Naive B cell (primary cell): ENCODE results near the gene TACC2. TPM values are rescaled to one million over a fixed set of nuclear protein-coding genes. Genes with fewer than 3 reads are reported as not detected.
A peak's percentile ranks its signal among the peaks of the same experiment; 100 is the strongest.

ENCODE experiments used
- ATAC-seq, 2 donors: fragments of 150-1000 bp; cut with Tn5 transposase; 2 replicates each; pipeline ENCODE4 v1.10.0; 2021; ENCODE audit warnings: low read depth in 2 of 2, mild to moderate bottlenecking in 2 of 2, moderate library complexity in 2 of 2
- DNase-seq: peaks from one replicate; pipeline ENCODE4 v3.0.0; 2022
- H3K27ac Mint-ChIP-seq, 6 donors: one replicate each; pipeline ENCODE4 v1.8.0; 2020 to 2022; ENCODE audit warnings: mild to moderate bottlenecking in 6 of 6, mixed read lengths in 6 of 6, moderate library complexity in 5 of 6, inconsistent platforms in 2 of 6
- H3K27me3 Mint-ChIP-seq, 3 donors: one replicate each; pipeline ENCODE4 v1.8.0; 2021 to 2022; ENCODE audit warnings: mixed read lengths in 3 of 3, mild to moderate bottlenecking in 1 of 3
- H3K36me3 Mint-ChIP-seq, 2 donors: one replicate each; pipeline ENCODE4 v1.8.0; 2020 to 2022; ENCODE audit warnings: mixed read lengths in 2 of 2, inconsistent platforms in 1 of 2, mild to moderate bottlenecking in 1 of 2
- H3K4me1 Mint-ChIP-seq, 3 donors: one replicate each; pipeline ENCODE4 v1.8.0; 2020 to 2022; ENCODE audit warnings: mixed read lengths in 3 of 3, inconsistent platforms in 1 of 3, mild to moderate bottlenecking in 1 of 3, moderate library complexity in 1 of 3
- H3K4me3 Mint-ChIP-seq, 8 donors: one replicate each; pipeline ENCODE4 v1.8.0; 2020 to 2022; ENCODE audit warnings: mild to moderate bottlenecking in 8 of 8, mixed read lengths in 8 of 8, moderate library complexity in 8 of 8, inconsistent platforms in 2 of 8
- H3K9me3 Mint-ChIP-seq, 7 donors: one replicate each; pipeline ENCODE4 v1.8.0; 2020 to 2022; ENCODE audit warnings: mixed read lengths in 7 of 7, mild to moderate bottlenecking in 5 of 7, inconsistent platforms in 2 of 7, moderate library complexity in 1 of 7
- polyA plus RNA-seq, 6 donors: library from polyadenylated mRNA; unstranded; fragments of 300-500 nt; fragmentation: Illumina TruSeq; gene quantifications; one replicate each; pipeline ENCODE4 v1.2.3, GENCODE V29; 2021; ENCODE audit warnings: low read depth in 6 of 6

TACC2 gene
- polyA plus RNA-seq, 6 donors from 2014 or later: not detected

DNA sequence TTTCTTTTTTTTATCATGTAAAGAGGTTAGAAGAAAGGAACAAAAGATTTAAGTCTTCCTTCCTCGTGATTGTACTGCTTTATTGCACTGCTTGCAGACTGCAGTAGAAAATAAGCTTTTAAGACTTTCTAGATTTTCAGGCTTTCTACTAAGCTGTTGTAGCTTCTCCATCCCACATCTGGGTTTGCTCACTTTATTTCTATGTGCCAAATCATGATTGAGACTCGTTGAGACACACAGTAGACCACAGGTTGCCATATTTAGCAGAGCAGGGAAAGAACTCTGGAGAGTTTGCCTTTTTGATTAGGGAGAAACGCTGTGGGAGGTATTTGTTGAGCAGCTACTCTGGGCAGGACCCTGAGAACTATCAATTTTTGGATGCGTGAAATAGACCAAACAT lies 192.9 kb downstream of the TACC2 start:
- DNase-seq (no peak), ATAC-seq (no peak)
- Mint-ChIP-seq H3K4me1 (no peaks in the 10 kb centered on the region), H3K9me3 (peaks cover 0 to 2% (median 0%) of the 10 kb centered on the region in 7 donors), H3K27ac (no peak overlapping the region), H3K4me3 (no peak overlapping the region), H3K27me3 (peaks cover 4 to 11% (median 9%) of the 10 kb centered on the region in 3 donors), H3K36me3 (no peaks in the 10 kb centered on the region)

DNA sequence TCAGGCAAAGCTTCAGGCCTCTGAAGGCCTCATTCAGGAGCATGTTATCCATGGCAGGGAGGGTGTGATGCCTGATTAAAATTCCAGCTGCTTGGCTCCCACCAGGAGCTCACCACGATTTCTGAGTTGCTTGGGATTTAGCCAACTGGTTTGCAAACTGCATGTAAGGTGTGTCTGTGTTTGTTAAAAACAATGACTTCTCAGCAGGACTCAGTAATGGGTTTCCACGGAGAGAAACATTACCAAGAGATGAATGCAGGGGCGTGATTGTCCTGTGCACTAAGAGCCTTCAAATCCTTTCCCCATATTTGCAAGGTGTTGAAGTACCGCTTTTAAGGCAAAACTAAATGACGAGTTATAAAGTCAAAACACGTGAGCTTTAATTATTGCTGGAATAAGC lies 193.3 kb downstream of the TACC2 start:
- Mint-ChIP-seq H3K9me3 (peaks cover 0 to 2% (median 0%) of the 10 kb centered on the region in 7 donors), H3K4me1 (no peaks in the 10 kb centered on the region), H3K27ac (no peak overlapping the region), H3K36me3 (no peaks in the 10 kb centered on the region), H3K27me3 (peaks cover 4 to 11% (median 9%) of the 10 kb centered on the region in 3 donors), H3K4me3 (no peak overlapping the region)
- DNase-seq (no peak), ATAC-seq (no peak)

DNA sequence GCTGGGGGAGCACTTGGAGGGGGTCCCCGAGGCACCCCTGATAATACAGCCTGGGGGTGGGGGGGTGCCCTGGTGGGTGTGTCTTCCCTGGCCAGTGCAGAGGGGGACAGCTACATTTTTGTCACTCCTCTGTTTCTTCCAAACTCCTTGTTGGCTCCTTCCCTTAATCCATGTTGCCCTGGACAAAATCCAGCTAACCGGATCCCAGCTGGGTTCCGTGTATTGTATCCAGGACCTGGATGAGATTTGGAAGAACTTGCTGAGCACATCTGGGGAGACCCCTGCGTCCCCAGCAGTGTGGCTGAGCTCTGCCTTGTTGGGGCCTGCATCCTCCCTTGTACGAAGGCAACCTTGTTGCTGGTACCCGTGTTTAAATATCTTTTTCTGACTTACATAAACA lies 195.3 kb downstream of the TACC2 start:
- ATAC-seq: no peak
- Mint-ChIP-seq H3K27ac (no peak overlapping the region), H3K9me3 (peaks cover 0 to 2% (median 0%) of the 10 kb centered on the region in 7 donors), H3K36me3 (no peaks in the 10 kb centered on the region), H3K27me3 (peaks cover 4 to 11% (median 9%) of the 10 kb centered on the region in 3 donors), H3K4me1 (no peaks in the 10 kb centered on the region), H3K4me3 (no peak overlapping the region)
- DNase-seq: no peak

DNA sequence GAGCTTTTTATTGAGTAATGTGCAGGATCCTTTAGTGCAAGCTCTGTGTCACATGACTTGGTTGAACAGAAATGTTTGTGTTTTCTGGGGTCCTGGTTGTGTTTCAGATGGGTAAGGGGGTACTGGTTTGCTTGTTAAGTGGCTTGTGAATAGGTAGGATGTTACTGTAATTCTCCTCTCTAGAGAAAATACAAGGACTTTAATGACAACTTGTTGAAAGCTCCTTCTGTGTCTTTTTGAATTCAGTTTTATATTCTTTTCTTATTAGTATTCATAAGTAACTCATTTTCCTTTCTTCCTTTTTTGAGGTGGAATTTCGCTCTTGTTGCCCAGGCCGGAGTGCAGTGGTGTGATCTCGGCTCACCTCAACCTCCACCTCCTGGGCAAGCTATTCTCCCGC lies 196.7 kb downstream of the TACC2 start:
- DNase-seq: no peak
- Mint-ChIP-seq H3K36me3 (no peaks in the 10 kb centered on the region), H3K4me1 (no peaks in the 10 kb centered on the region), H3K27ac (no peak overlapping the region), H3K9me3 (peaks cover 0 to 2% (median 0%) of the 10 kb centered on the region in 7 donors), H3K27me3 (peaks cover 4 to 11% (median 9%) of the 10 kb centered on the region in 3 donors), H3K4me3 (no peak overlapping the region)
- no peak for ATAC-seq

DNA sequence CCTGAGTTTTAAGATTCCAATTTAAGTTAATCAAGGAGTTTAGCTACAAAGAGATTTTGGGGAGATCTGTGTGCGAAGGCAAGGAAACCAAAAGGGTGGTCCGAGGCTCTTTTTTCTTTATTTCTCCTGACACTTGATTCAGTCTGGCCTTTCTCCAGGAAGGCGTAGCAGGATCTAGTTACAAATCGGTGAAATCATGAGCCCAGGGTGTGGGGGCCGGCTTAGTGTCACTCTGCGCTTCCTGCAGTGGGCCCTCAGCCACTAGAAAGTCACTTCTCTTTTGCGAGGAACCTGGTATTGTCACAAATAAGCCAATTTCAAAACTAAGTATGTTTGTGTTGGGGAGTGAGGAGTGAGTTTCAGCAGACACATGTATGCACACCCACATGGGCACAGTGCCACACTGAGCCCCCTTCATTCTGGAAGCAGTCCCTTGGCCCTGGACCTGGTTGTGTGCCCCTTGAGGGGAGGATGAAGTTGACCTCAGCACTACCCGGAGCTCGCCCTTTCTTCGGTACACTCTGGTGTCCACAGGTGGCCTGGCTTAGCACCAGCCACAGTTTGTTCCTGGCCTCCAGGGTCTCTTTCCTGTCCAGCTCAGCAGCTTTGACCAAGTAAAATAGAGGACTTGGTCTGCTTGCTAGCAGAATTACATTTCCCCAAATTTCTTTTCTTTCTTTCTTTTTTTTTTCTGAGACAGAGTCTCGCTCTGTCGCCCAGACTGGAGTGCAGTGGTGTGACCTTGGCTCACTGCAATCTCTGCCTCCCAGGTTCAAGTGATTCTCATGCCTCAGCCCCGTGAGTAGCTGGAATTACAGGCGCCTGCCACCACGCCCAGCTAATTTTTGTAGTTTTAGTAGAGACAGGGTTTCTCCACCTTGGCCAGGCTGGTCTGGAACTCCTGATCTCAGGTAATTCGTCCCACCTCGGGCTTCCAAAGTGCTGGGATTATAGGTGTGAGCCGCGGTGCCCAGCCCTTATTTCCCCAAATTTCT lies 198.2 kb downstream of the TACC2 start:
- Mint-ChIP-seq H3K27me3 (peaks cover 4 to 14% (median 9%) of the 10 kb centered on the region in 3 donors), H3K27ac (no peak overlapping the region), H3K9me3 (peaks cover 0 to 2% (median 0%) of the 10 kb centered on the region in 7 donors), H3K36me3 (no peaks in the 10 kb centered on the region), H3K4me3 (no peak overlapping the region), H3K4me1 (no peaks in the 10 kb centered on the region)
- ATAC-seq: no peak
- no peak for DNase-seq

- Mint-ChIP-seq H3K36me3 (no peaks in the 10 kb centered on the region), H3K9me3 (no peaks in the 10 kb centered on the region), H3K4me1 (no peaks in the 10 kb centered on the region), H3K27me3 (peaks cover 0 to 15% (median 0%) of the 10 kb centered on the region in 3 donors), H3K4me3 (no peak overlapping the region), H3K27ac (no peak overlapping the region)
- ATAC-seq: no peak
- DNase-seq: no peak
Observed at GRCh38 chr10:122188706-122189105, 199.7 kb downstream of the TACC2 start.

GRCh38 chr10:122189185-122189584 lies 200.2 kb downstream of the TACC2 start:
- no peaks in the 10 kb centered on the region for H3K36me3 Mint-ChIP-seq
- no peaks in the 10 kb centered on the region for H3K9me3 Mint-ChIP-seq
- H3K27me3 Mint-ChIP-seq: peaks cover 0 to 15% (median 0%) of the 10 kb centered on the region in 3 donors
- H3K27ac Mint-ChIP-seq: no peak overlapping the region
- H3K4me3 Mint-ChIP-seq: no peak overlapping the region
- H3K4me1 Mint-ChIP-seq: no peaks in the 10 kb centered on the region
- DNase-seq: no peak
- no peak for ATAC-seq

GRCh38 chr10:122190176-122190943 lies 201.4 kb downstream of the TACC2 start:
- Mint-ChIP-seq H3K27me3 (peaks cover 0 to 18% (median 4%) of the 10 kb centered on the region in 3 donors), H3K9me3 (no peaks in the 10 kb centered on the region), H3K4me1 (no peaks in the 10 kb centered on the region), H3K4me3 (no peak overlapping the region), H3K36me3 (no peaks in the 10 kb centered on the region), H3K27ac (no peak overlapping the region)
- no peak for DNase-seq
- ATAC-seq: no peak

DNA sequence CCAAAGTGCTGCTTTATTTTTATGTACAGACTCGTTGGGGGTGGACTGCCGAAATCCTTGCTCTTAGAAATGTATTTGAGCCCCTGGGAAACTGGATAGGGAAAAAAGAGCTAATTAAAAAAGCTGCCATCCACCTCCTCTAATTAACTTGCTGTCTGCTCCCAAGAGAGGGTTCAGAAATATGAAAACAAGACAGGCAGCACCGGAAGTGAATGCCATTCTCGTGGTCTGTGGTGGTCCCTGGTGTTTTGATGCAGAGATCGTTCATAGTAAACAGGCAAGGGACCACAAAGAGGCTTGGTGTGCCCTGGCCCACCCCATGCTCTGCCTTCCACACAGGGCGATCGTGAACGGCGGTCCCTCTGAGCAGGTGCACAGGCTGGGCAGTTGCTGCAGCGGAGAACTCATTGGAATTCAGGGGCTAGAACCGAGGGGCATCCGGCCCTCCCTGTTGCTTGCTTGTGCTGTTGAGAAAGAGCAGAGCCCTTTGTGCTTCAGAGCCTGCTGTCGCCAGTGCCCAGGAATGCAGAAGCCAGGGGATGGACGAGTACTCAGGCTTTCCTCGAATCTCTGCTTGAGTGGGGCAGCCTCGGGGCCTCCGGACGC lies 203.1 kb downstream of the TACC2 start:
- Mint-ChIP-seq H3K27me3 (peaks cover 0 to 15% (median 4%) of the 10 kb centered on the region in 3 donors), H3K4me1 (no peaks in the 10 kb centered on the region), H3K36me3 (no peaks in the 10 kb centered on the region), H3K9me3 (no peaks in the 10 kb centered on the region), H3K27ac (no peak overlapping the region), H3K4me3 (no peak overlapping the region)
- DNase-seq: no peak
- ATAC-seq: no peak

DNA sequence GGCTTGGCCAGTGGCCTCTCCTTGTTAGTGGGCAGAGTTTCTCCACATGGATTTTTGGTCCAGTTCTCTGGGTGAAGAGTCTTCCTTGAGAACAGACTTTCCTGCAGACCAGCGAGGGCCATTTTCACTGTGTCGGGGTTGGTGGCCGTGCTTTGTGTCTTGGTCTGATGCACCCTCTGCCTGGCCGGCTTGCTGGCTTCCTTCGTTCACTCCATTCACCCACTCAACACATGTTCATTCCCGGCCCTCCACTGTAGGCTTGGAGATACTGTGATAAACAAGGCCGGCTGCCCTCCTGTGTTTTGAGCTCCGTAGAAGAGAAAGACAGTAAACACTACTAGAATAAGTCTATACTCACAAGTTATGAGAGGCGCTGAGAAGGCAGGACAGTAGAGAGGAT lies 205.3 kb downstream of the TACC2 start:
- Mint-ChIP-seq H3K36me3 (no peaks in the 10 kb centered on the region), H3K27me3 (peaks cover 0 to 15% (median 4%) of the 10 kb centered on the region in 3 donors), H3K9me3 (no peaks in the 10 kb centered on the region), H3K4me1 (no peaks in the 10 kb centered on the region), H3K27ac (no peak overlapping the region), H3K4me3 (no peak overlapping the region)
- DNase-seq: no peak
- ATAC-seq: no peak

DNA sequence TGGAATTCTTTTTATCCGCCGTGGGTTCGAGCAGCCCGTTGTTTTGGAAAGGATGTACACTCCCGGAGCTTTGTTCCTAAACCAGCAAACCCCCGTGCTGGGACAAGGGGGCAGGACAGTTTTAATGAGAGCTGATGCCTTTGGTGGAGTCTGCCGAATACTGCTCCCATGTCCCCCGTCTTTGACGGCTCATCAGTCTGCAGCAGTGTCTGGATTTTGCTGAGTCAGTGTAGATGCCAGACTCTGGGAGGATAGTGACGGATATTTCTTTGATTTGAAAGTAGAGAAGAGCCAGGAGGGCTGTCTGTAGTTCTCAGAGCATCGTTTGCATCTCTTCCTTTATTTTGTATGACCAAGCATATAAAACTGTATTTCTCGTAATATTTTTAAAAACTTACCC lies 207.3 kb downstream of the TACC2 start:
- H3K27ac Mint-ChIP-seq: no peak overlapping the region
- no peak for DNase-seq
- peaks cover 0 to 3% (median 0%) of the 10 kb centered on the region in 7 donors for H3K9me3 Mint-ChIP-seq
- H3K4me3 Mint-ChIP-seq: no peak overlapping the region
- peaks cover 0 to 15% (median 4%) of the 10 kb centered on the region in 3 donors for H3K27me3 Mint-ChIP-seq
- no peak for ATAC-seq
- H3K36me3 Mint-ChIP-seq: no peaks in the 10 kb centered on the region
- H3K4me1 Mint-ChIP-seq: no peaks in the 10 kb centered on the region

DNA sequence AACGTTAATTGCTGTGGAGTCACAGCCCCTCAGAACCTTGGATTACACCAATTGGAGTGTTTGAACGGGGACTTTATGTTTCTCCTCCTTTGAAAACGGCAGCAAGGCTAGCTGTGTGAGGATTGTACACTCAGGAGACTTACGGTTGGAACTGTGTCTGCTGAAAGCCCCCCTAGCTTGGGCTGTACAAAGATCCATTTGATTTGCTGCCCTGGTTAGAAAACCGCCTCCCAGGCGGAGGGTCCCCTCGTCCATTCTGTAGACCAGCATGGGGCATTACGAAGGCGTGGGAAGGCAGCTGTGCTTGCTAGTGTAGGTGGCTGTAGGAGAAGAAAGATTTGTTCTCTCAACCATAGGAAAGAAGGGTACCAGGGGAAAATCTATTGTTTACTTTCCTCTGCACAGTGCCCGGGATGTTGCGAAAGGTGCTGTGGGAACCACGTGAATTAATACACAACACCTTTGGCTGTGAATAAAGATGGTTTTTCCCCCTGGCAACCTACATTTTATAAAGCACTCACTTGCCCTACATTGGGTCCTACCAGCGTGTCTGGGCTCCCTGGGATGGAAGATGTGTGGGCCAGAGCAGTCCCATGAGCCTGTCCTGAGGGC lies 208.8 kb downstream of the TACC2 start:
- peaks cover 0 to 3% (median 0%) of the 10 kb centered on the region in 7 donors for H3K9me3 Mint-ChIP-seq
- no peak overlapping the region for H3K4me3 Mint-ChIP-seq
- H3K36me3 Mint-ChIP-seq: no peaks in the 10 kb centered on the region
- ATAC-seq: no peak
- H3K4me1 Mint-ChIP-seq: no peaks in the 10 kb centered on the region
- DNase-seq: no peak
- no peak overlapping the region for H3K27ac Mint-ChIP-seq
- peaks cover 0 to 6% (median 4%) of the 10 kb centered on the region in 3 donors for H3K27me3 Mint-ChIP-seq

DNA sequence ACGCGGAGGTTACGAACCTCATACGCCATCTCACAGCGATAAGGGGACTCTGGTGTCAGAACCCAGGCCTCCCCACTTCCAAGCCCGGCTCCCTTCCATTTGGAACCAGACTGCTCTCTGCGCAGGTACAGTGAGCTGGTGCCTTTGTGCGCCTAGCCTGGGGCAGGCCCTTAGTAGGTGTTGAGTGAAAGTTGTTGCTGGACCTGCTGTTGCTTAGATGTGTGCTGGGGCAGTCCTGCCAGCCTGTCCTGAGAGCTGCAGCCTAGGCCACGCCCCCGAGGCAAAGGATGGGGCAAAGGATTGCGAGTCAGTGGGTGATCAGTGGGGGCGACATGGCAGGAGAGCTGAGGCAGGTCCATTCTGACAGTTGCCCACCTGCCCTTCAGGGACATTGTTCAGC lies 209.7 kb downstream of the TACC2 start:
- Mint-ChIP-seq H3K4me3 (peak overlapping the region in 1 of 8 donors; percentile 74), H3K9me3 (peaks cover 0 to 3% (median 0%) of the 10 kb centered on the region in 7 donors), H3K36me3 (no peaks in the 10 kb centered on the region), H3K27me3 (peaks cover 0 to 6% (median 4%) of the 10 kb centered on the region in 3 donors), H3K4me1 (no peaks in the 10 kb centered on the region), H3K27ac (no peak overlapping the region)
- ATAC-seq (no peak), DNase-seq (no peak)
